ENCODE results near the gene SYN1.
"Not testable (repeated sequence)": the region's sequence is repeated elsewhere in the genome, so short reads cannot be mapped to it uniquely, and the experiment has no call there.

The SYN1 gene

GRCh38 chrX:47633689-47634590, 14.3 kb upstream of the SYN1 start:
- no peak for FAIRE-seq

GRCh38 chrX:47632666-47633065, 13.0 kb upstream of the SYN1 start:
- FAIRE-seq: no peak

- FAIRE-seq: no peak
Measured at GRCh38 chrX:47631676-47632075, 12.0 kb upstream of the SYN1 start.

- no peak for FAIRE-seq
Measured at GRCh38 chrX:47629419-47630200, 10.0 kb upstream of the SYN1 start, which contains the start of gene CFP. CFP (minus strand) TSS chrX:47629930; CDS start chrX:47629844, 86 bp downstream.

GRCh38 chrX:47628982-47629381, 9.3 kb upstream of the SYN1 start:
- FAIRE-seq: no peak

GRCh38 chrX:47625365-47625764, 5.7 kb upstream of the SYN1 start:
- no peak for FAIRE-seq

GRCh38 chrX:47623540-47624027, 3.9 kb upstream of the SYN1 start:
- FAIRE-seq: no peak

- no peak for FAIRE-seq
Measured at GRCh38 chrX:47621851-47622250, 2.2 kb upstream of the SYN1 start.

- no peak for FAIRE-seq
Measured at GRCh38 chrX:47620303-47620685, 637 bp upstream of the SYN1 start.

- FAIRE-seq: no peak
Measured at GRCh38 chrX:47618923-47619485, 653 bp downstream of the SYN1 start.

GRCh38 chrX:47614618-47615017, 5.0 kb downstream of the SYN1 start:
- FAIRE-seq: no peak

- no peak for FAIRE-seq
Measured at GRCh38 chrX:47613082-47613481, 6.6 kb downstream of the SYN1 start.

GRCh38 chrX:47612418-47612817, 7.2 kb downstream of the SYN1 start:
- no peak for FAIRE-seq

GRCh38 chrX:47611926-47612325, 7.7 kb downstream of the SYN1 start:
- FAIRE-seq: no peak

GRCh38 chrX:47611489-47611888, 8.2 kb downstream of the SYN1 start:
- no peak for FAIRE-seq

- no peak for FAIRE-seq
Measured at GRCh38 chrX:47610511-47610910, 9.1 kb downstream of the SYN1 start.

- no peak for FAIRE-seq
Measured at GRCh38 chrX:47608130-47608810, 11.4 kb downstream of the SYN1 start.

GRCh38 chrX:47607091-47607490, 12.6 kb downstream of the SYN1 start:
- no peak for FAIRE-seq

GRCh38 chrX:47605024-47605423, 14.6 kb downstream of the SYN1 start:
- no peak for FAIRE-seq

GRCh38 chrX:47603125-47603524, 16.5 kb downstream of the SYN1 start:
- not testable (repeated sequence) for FAIRE-seq

- FAIRE-seq: no peak
Measured at GRCh38 chrX:47597222-47597621, 22.4 kb downstream of the SYN1 start.

- FAIRE-seq: no peak
Measured at GRCh38 chrX:47596256-47596655, 23.4 kb downstream of the SYN1 start.

- FAIRE-seq: no peak
Measured at GRCh38 chrX:47595716-47596251, 23.9 kb downstream of the SYN1 start.

Data from TTC549 (cell line).